HG02610 (cell line): ENCODE data around the gene MYD88.
"Not testable (repeated sequence)": the region's sequence is repeated elsewhere in the genome, so short reads cannot be mapped to it uniquely, and the experiment has no call there.

ENCODE experiments used
- ATAC-seq: cut with Tn5 transposase; IDR thresholded peaks from one replicate; pipeline ENCODE4 v1.9.1; 2021; ENCODE audit warnings: mild to moderate bottlenecking, moderate library complexity; ENCODE audit not compliant: unreplicated experiment

The MYD88 gene

GRCh38 chr3:38140326-38141172, 2.1 kb downstream of the MYD88 start:
- no peak for ATAC-seq

- no peak for ATAC-seq
These were observed 2.9 kb downstream of the MYD88 start for GRCh38 chr3:38141173-38141951.

GRCh38 chr3:38141952-38142273, 3.5 kb downstream of the MYD88 start:
- ATAC-seq = no peak

- ATAC-seq = no peak
These were observed 4.5 kb downstream of the MYD88 start for GRCh38 chr3:38142959-38143358.

- no peak for ATAC-seq
These were observed 5.0 kb downstream of the MYD88 start for GRCh38 chr3:38143511-38143910.

GRCh38 chr3:38146504-38146903, 8.0 kb downstream of the MYD88 start:
- no peak for ATAC-seq

GRCh38 chr3:38147421-38147820, 9.0 kb downstream of the MYD88 start:
- ATAC-seq = no peak

GRCh38 chr3:38148311-38148882, 9.9 kb downstream of the MYD88 start:
- no peak for ATAC-seq

GRCh38 chr3:38149708-38150107, 11.2 kb downstream of the MYD88 start:
- ATAC-seq = no peak

GRCh38 chr3:38150780-38151528, 12.5 kb downstream of the MYD88 start:
- no peak for ATAC-seq

- ATAC-seq = no peak
These were observed 13.3 kb downstream of the MYD88 start for GRCh38 chr3:38151667-38152265.

GRCh38 chr3:38152609-38153008, 14.1 kb downstream of the MYD88 start:
- no peak for ATAC-seq

GRCh38 chr3:38153221-38153620, 14.8 kb downstream of the MYD88 start:
- no peak for ATAC-seq

GRCh38 chr3:38154033-38154494, 15.6 kb downstream of the MYD88 start:
- no peak for ATAC-seq

- ATAC-seq = no peak
These were observed 16.3 kb downstream of the MYD88 start for GRCh38 chr3:38154625-38155255.

- no peak for ATAC-seq
These were observed 17.4 kb downstream of the MYD88 start for GRCh38 chr3:38155825-38156224.

- ATAC-seq = no peak
These were observed 18.7 kb downstream of the MYD88 start for GRCh38 chr3:38157117-38157516.

- ATAC-seq = no peak
These were observed 19.1 kb downstream of the MYD88 start for GRCh38 chr3:38157595-38157994.

- no peak for ATAC-seq
These were observed 20.0 kb downstream of the MYD88 start for GRCh38 chr3:38158472-38158871.

- not testable (repeated sequence) for ATAC-seq
These were observed 22.2 kb downstream of the MYD88 start for GRCh38 chr3:38160704-38161103.
